Tibial nerve (tissue), 4 donors: ENCODE results near the gene SIAH2. TPM values are rescaled to one million over a fixed set of nuclear protein-coding genes. Genes with fewer than 3 reads are reported as not detected.
"Not testable (repeated sequence)": the region's sequence is repeated elsewhere in the genome, so short reads cannot be mapped to it uniquely, and the experiment has no call there.

ENCODE experiments used
- DNase-seq, 2 donors: peaks; one replicate each; pipeline ENCODE4 v3.0.0-alpha.2; 2019; ENCODE audit warnings: low spot score in 2 of 2
- H3K27ac ChIP-seq, 4 donors: fragments of 200-600 bp; sonication (generic) in 3 of 4; one replicate each; pipeline ENCODE4 v1.5.1; 2017 to 2019; ENCODE audit warnings: mild to moderate bottlenecking in 1 of 4
- H3K27me3 ChIP-seq, 2 donors: fragments of 200-600 bp; sonication (generic) in 1 of 2; one replicate each; pipeline versions ENCODE4 v1.5.1 to v1.6.0; 2017 to 2019
- H3K36me3 ChIP-seq, 3 donors: fragments of 200-600 bp; sonication (generic); one replicate each; pipeline ENCODE4 v1.5.1; 2018 to 2019
- H3K4me1 ChIP-seq, 4 donors: fragments of 200-600 bp; sonication (generic) in 3 of 4; one replicate each; pipeline ENCODE4 v1.5.1; 2017 to 2019
- H3K4me3 ChIP-seq, 4 donors: fragments of 200-600 bp; sonication (generic) in 3 of 4; one replicate each; pipeline ENCODE4 v1.5.1; 2017 to 2019; ENCODE audit warnings: mild to moderate bottlenecking in 1 of 4, moderate library complexity in 1 of 4
- H3K9me3 ChIP-seq, 4 donors: fragments of 200-600 bp; sonication (generic) in 3 of 4; one replicate each; pipeline ENCODE4 v1.5.1; 2017 to 2019
- CTCF ChIP-seq, 5 experiments: fragments of 200-600 bp in 3 of 5; fragments of 450-650 bp in 2 of 5; sonication (generic) in 3 of 5; IDR thresholded peaks; one replicate each; pipeline ENCODE4 v1.5.1; 2016 to 2019; ENCODE audit warnings: antibody characterized with exemption in 5 of 5, mild to moderate bottlenecking in 3 of 5, moderate library complexity in 2 of 5
- EP300 ChIP-seq, 2 donors: sonication (generic); formaldehyde crosslinking; IDR thresholded peaks; one replicate each; pipeline ENCODE4 v1.6.1; 2017; ENCODE audit warnings: antibody characterized with exemption in 2 of 2, mild to moderate bottlenecking in 1 of 2
- POLR2A ChIP-seq, 2 donors: fragments of 450-650 bp; IDR thresholded peaks; one replicate each; pipeline ENCODE4 v1.6.1; 2017; ENCODE audit warnings: antibody characterized with exemption in 2 of 2, mild to moderate bottlenecking in 2 of 2, moderate library complexity in 2 of 2
- WGBS, 2 donors: methylation state at CpG; one replicate each; pipeline ENCODE4 v1.1.5; 2018; 5-methylcytosine and 5-hydroxymethylcytosine counted together
- total RNA-seq, 4 donors: library from RNA; depleted of rRNA; stranded (reverse); fragments of >200 nt; gene quantifications; one replicate each; pipeline ENCODE4 v1.1.0, GENCODE V29; 2016

The SIAH2 gene
- total RNA-seq, 4 donors from 2014 or later, result 60.5 to 73.7 (median 62.7) TPM

- Histone ChIP-seq H3K27me3 (no peaks in the 10 kb centered on the region), H3K9me3 (no peaks in the 10 kb centered on the region), H3K36me3 (no peaks in the 10 kb centered on the region), H3K27ac (no peak overlapping the region), H3K4me1 (no peaks in the 10 kb centered on the region), H3K4me3 (no peak overlapping the region)
- no peak for DNase-seq
- 51 to 53% methylated on average over 2 of the region's 2 CpGs for WGBS, 2 donors
- no peak for TF ChIP-seq CTCF (IDR thresholded peaks at IDR 0.05)
- no peak for TF ChIP-seq EP300 (IDR thresholded peaks at IDR 0.05)
- TF ChIP-seq POLR2A (IDR thresholded peaks at IDR 0.05), result no peak
These were observed 42.4 kb upstream of the SIAH2 start for GRCh38 chr3:150805354-150805753.

- no peaks in the 10 kb centered on the region for H3K36me3 ChIP-seq
- DNase-seq, result no peak
- H3K4me1 ChIP-seq, result peaks cover 0 to 2% (median 0%) of the 10 kb centered on the region in 4 donors
- WGBS, 2 donors, result 89 to 93% methylated on average over 9 of the region's 9 CpGs
- TF ChIP-seq CTCF (IDR thresholded peaks at IDR 0.05) (no peak), EP300 (IDR thresholded peaks at IDR 0.05) (no peak), POLR2A (IDR thresholded peaks at IDR 0.05) (no peak)
- no peak overlapping the region for H3K27ac ChIP-seq
- no peaks in the 10 kb centered on the region for H3K27me3 ChIP-seq
- no peak overlapping the region for H3K4me3 ChIP-seq
- H3K9me3 ChIP-seq, result no peaks in the 10 kb centered on the region
These were observed 40.5 kb upstream of the SIAH2 start for GRCh38 chr3:150803440-150803985.

GRCh38 chr3:150800722-150801121, 37.8 kb upstream of the SIAH2 start:
- H3K36me3 ChIP-seq, result no peaks in the 10 kb centered on the region
- H3K27ac ChIP-seq, result no peak overlapping the region
- H3K4me1 ChIP-seq, result peaks cover 0 to 12% (median 0%) of the 10 kb centered on the region in 4 donors
- no peak for TF ChIP-seq POLR2A (IDR thresholded peaks at IDR 0.05)
- no peak for TF ChIP-seq CTCF (IDR thresholded peaks at IDR 0.05)
- no peak for TF ChIP-seq EP300 (IDR thresholded peaks at IDR 0.05)
- DNase-seq, result no peak
- H3K4me3 ChIP-seq, result no peak overlapping the region
- H3K9me3 ChIP-seq, result no peaks in the 10 kb centered on the region
- H3K27me3 ChIP-seq, result no peaks in the 10 kb centered on the region
- WGBS, 2 donors, result 76 to 81% methylated on average over 2 of the region's 2 CpGs

- Histone ChIP-seq H3K9me3 (no peaks in the 10 kb centered on the region), H3K4me1 (peaks cover 0 to 12% (median 0%) of the 10 kb centered on the region in 4 donors), H3K27me3 (no peaks in the 10 kb centered on the region), H3K27ac (peak overlapping the region in 1 of 4 donors; percentile 34), H3K4me3 (no peak overlapping the region), H3K36me3 (no peaks in the 10 kb centered on the region)
- DNase-seq, result peak in 1 of 2 donors; percentile 18
- TF ChIP-seq CTCF (IDR thresholded peaks at IDR 0.05) (no peak), POLR2A (IDR thresholded peaks at IDR 0.05) (no peak), EP300 (IDR thresholded peaks at IDR 0.05) (peak in 1 of 2 donors; percentile 61)
- WGBS, 2 donors, result 10 to 13% methylated on average over 4 of the region's 4 CpGs
These were observed 35.2 kb upstream of the SIAH2 start for GRCh38 chr3:150798122-150798618.

GRCh38 chr3:150797155-150797554, 34.2 kb upstream of the SIAH2 start:
- Histone ChIP-seq H3K9me3 (no peaks in the 10 kb centered on the region), H3K27ac (no peak overlapping the region), H3K27me3 (no peaks in the 10 kb centered on the region), H3K36me3 (no peaks in the 10 kb centered on the region), H3K4me1 (peaks cover 0 to 12% (median 0%) of the 10 kb centered on the region in 4 donors), H3K4me3 (no peak overlapping the region)
- WGBS, 2 donors, result 77 to 97% methylated on average over 2 of the region's 2 CpGs
- DNase-seq, result no peak
- TF ChIP-seq CTCF (IDR thresholded peaks at IDR 0.05) (no peak), POLR2A (IDR thresholded peaks at IDR 0.05) (no peak), EP300 (IDR thresholded peaks at IDR 0.05) (no peak)

- H3K9me3 ChIP-seq, H3K27me3 ChIP-seq, DNase-seq, H3K27ac ChIP-seq, H3K36me3 ChIP-seq, H3K4me3 ChIP-seq: not testable (repeated sequence)
- peaks cover 0 to 12% (median 0%) of the 10 kb centered on the region in 4 donors for H3K4me1 ChIP-seq
- 80 to 91% methylated on average over 2 of the region's 2 CpGs for WGBS, 2 donors
These were observed 33.6 kb upstream of the SIAH2 start for GRCh38 chr3:150796527-150796926.
